ENCODE measurements around the gene TAS2R10. TPM values are rescaled to one million over a fixed set of nuclear protein-coding genes. Genes with fewer than 3 reads are reported as not detected.

The TAS2R10 gene
- total RNA-seq, 2 donors from 2014 or later: 1.2 to 1.6 TPM

- no peak for DNase-seq
- Histone ChIP-seq H3K36me3 (ENCODE audit: control insufficient read depth, insufficient read depth, low read length) (no peaks in the 10 kb centered on the region), H3K27me3 (ENCODE audit: control insufficient read depth, insufficient read depth, low read length, poor library complexity, severe bottlenecking) (no peaks in the 10 kb centered on the region), H3K4me1 (ENCODE audit: control insufficient read depth, insufficient read depth, low read length) (no peaks in the 10 kb centered on the region), H3K9me3 (ENCODE audit: control insufficient read depth, low read length) (no peaks in the 10 kb centered on the region), H3K9ac (ENCODE audit: extremely low read depth, low read length, poor library complexity, severe bottlenecking) (no peak overlapping the region), H3K27ac (ENCODE audit: low read depth, low read length) (no peak overlapping the region), H3K4me3 (ENCODE audit: low read length) (no peak overlapping the region)
- no peak overlapping the region for H3K27ac Mint-ChIP-seq
- H3K4me3 Mint-ChIP-seq: no peak overlapping the region
- no peaks in the 10 kb centered on the region for H3K27me3 Mint-ChIP-seq (ENCODE audit: insufficient read depth)
- peaks cover 7% of the 10 kb centered on the region for H3K4me1 Mint-ChIP-seq
- H3K9me3 Mint-ChIP-seq: no peaks in the 10 kb centered on the region
- 72% methylated on average over 1 of the region's 1 CpG; no CpG with 5 or more reads in 1 of the 2 experiments for WGBS, 2 experiments (ENCODE audit: insufficient coverage in 1 of 2, insufficient read length in 1 of 2)
- TF ChIP-seq, protein P1, sequence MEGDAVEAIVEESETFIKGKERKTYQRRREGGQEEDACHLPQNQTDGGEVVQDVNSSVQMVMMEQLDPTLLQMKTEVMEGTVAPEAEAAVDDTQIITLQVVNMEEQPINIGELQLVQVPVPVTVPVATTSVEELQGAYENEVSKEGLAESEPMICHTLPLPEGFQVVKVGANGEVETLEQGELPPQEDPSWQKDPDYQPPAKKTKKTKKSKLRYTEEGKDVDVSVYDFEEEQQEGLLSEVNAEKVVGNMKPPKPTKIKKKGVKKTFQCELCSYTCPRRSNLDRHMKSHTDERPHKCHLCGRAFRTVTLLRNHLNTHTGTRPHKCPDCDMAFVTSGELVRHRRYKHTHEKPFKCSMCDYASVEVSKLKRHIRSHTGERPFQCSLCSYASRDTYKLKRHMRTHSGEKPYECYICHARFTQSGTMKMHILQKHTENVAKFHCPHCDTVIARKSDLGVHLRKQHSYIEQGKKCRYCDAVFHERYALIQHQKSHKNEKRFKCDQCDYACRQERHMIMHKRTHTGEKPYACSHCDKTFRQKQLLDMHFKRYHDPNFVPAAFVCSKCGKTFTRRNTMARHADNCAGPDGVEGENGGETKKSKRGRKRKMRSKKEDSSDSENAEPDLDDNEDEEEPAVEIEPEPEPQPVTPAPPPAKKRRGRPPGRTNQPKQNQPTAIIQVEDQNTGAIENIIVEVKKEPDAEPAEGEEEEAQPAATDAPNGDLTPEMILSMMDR (conservative IDR thresholded peaks at IDR 0.05): no peak
- H3K36me3 Mint-ChIP-seq (ENCODE audit: low read depth): no peaks in the 10 kb centered on the region
These were observed 3.8 kb upstream of the TAS2R10 start for GRCh38 chr12:10829994-10830393.

DNA sequence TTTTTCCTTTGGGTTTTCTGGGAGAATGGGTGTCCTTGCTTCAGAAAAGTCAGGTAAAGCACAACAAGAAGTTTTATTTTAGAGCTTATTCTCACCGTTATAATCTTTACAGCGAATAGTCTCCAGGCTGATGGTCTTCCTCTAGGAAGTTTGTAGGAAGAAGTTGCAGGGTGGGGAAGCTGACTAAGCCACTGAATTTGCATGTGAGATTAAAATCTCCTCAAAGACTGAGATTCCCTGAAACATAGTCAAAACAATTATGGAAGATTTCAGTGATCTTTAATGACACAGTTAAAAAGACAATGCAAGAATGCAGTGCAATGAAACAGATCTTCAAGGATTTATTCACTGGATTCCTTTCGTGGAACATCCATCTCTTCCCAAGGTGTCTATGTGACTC, 1.2 kb downstream of the TAS2R10 start:
- Mint-ChIP-seq H3K4me3 (no peak overlapping the region), H3K27me3 (ENCODE audit: insufficient read depth) (no peaks in the 10 kb centered on the region), H3K36me3 (ENCODE audit: low read depth) (no peaks in the 10 kb centered on the region), H3K27ac (no peak overlapping the region), H3K9me3 (no peaks in the 10 kb centered on the region), H3K4me1 (peaks cover 10% of the 10 kb centered on the region)
- Histone ChIP-seq H3K4me3 (ENCODE audit: low read length) (no peak overlapping the region), H3K27ac (ENCODE audit: low read depth, low read length) (no peak overlapping the region), H3K27me3 (ENCODE audit: control insufficient read depth, insufficient read depth, low read length, poor library complexity, severe bottlenecking) (no peaks in the 10 kb centered on the region), H3K4me1 (ENCODE audit: control insufficient read depth, insufficient read depth, low read length) (no peaks in the 10 kb centered on the region), H3K9me3 (ENCODE audit: control insufficient read depth, low read length) (no peaks in the 10 kb centered on the region), H3K36me3 (ENCODE audit: control insufficient read depth, insufficient read depth, low read length) (no peaks in the 10 kb centered on the region), H3K9ac (ENCODE audit: extremely low read depth, low read length, poor library complexity, severe bottlenecking) (no peak overlapping the region)
- 89 to 92% methylated on average over 2 to 3 of the region's 3 CpGs for WGBS, 2 experiments (ENCODE audit: insufficient coverage in 1 of 2, insufficient read length in 1 of 2)
- no peak for DNase-seq
- TF ChIP-seq, protein P1 (conservative IDR thresholded peaks at IDR 0.05): no peak

DNA sequence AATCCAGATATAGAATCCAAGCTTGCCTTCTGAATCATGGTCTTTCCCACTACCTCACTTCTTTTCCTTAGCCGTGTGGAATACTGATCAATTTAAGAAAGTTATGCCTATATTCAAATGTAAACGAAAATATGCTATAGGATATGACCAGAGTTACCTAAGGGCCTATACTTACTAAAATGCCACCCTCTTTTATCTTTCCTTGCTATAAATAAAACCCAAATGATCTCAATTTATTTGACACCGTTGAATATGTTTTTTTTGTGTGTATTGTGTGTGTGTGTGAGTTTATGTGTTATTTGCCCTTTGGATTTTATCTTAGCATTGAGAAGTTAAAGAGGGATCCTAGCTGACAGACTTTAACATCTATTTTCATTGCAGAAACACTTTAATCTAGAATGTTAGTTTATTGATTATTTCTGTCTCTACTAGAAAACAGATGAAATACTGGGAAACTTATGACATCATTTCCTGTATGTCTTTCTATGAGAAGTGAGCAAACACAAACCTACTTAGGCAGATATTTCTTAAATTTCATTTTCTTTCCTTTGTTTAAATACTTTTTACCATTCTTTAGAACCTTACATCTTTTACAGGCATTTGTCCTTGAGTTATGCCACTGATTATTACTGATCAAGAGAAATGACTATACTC, 14.1 kb downstream of the TAS2R10 start:
- 100% methylated on average over 3 of the region's 3 CpGs; no CpG with 5 or more reads in 1 of the 2 experiments for WGBS, 2 experiments (ENCODE audit: insufficient coverage in 1 of 2, insufficient read length in 1 of 2)
- H3K36me3 Mint-ChIP-seq (ENCODE audit: low read depth): no peaks in the 10 kb centered on the region
- no peaks in the 10 kb centered on the region for H3K27me3 ChIP-seq (ENCODE audit: control insufficient read depth, insufficient read depth, low read length, poor library complexity, severe bottlenecking)
- peaks cover 1% of the 10 kb centered on the region for H3K9me3 Mint-ChIP-seq
- H3K4me3 Mint-ChIP-seq: no peak overlapping the region
- no peak overlapping the region for H3K4me3 ChIP-seq (ENCODE audit: low read length)
- H3K27ac Mint-ChIP-seq: no peak overlapping the region
- peaks cover 18% of the 10 kb centered on the region for H3K4me1 ChIP-seq (ENCODE audit: control insufficient read depth, insufficient read depth, low read length)
- no peak overlapping the region for H3K9ac ChIP-seq (ENCODE audit: extremely low read depth, low read length, poor library complexity, severe bottlenecking)
- peaks cover 19% of the 10 kb centered on the region for H3K4me1 Mint-ChIP-seq
- H3K36me3 ChIP-seq (ENCODE audit: control insufficient read depth, insufficient read depth, low read length): no peaks in the 10 kb centered on the region
- no peaks in the 10 kb centered on the region for H3K27me3 Mint-ChIP-seq (ENCODE audit: insufficient read depth)
- DNase-seq: no peak
- TF ChIP-seq, protein P1 (conservative IDR thresholded peaks at IDR 0.05): no peak
- no peak overlapping the region for H3K27ac ChIP-seq (ENCODE audit: low read depth, low read length)
- H3K9me3 ChIP-seq (ENCODE audit: control insufficient read depth, low read length): no peaks in the 10 kb centered on the region
